ENCODE results near the gene FAM120B.

- TF ChIP-seq EZH2 (IDR thresholded peaks at IDR 0.05; ENCODE audit: borderline replicate concordance, low read length) = no peak
- no peak for TF ChIP-seq CTCF (IDR thresholded peaks at IDR 0.05; ENCODE audit: low read length)
Measured at GRCh38 chr6:170314983-170315382, 8.4 kb downstream of the FAM120B start.
